Pancreas (tissue), 10 donors: ENCODE results near the gene MINDY2. TPM values are rescaled to one million over a fixed set of nuclear protein-coding genes. Genes with fewer than 3 reads are reported as not detected.

ENCODE experiments used
- ATAC-seq, 4 donors: fragments of 200-7000 bp; cut with Tn5 transposase; one replicate each; pipeline versions ENCODE4 v1.8.0 to v1.9.1; 2020; ENCODE audit warnings: mild to moderate bottlenecking in 4 of 4, moderate library complexity in 4 of 4
- DNase-seq, 6 donors: peaks; one replicate each; pipeline ENCODE4 v3.0.0-alpha.2; 2020
- FAIRE-seq: peaks from 2 replicates; lab custom pipeline; 2012; peaks lifted over from hg19 to GRCh38; lab: Jason Lieb, UNC
- H3K27ac ChIP-seq, 4 donors: fragments of 200-600 bp; sonication (generic); 1 replicate in 3 of 4; 2 replicates in 1 of 4; pipeline versions ENCODE4 v1.5.0 to v1.8.0; 2020
- H3K27me3 ChIP-seq, 4 donors: fragments of 200-600 bp; one replicate each; pipeline ENCODE4 v1.8.0; 2021
- H3K36me3 ChIP-seq, 3 donors: fragments of 200-600 bp; sonication (generic) in 1 of 3; one replicate each; pipeline versions ENCODE4 v1.5.0 to v1.8.0; 2020 to 2021
- H3K4me1 ChIP-seq, 3 donors: fragments of 200-600 bp; one replicate each; pipeline ENCODE4 v1.8.0; 2021
- H3K4me3 ChIP-seq, 4 donors: fragments of 200-600 bp; sonication (generic) in 2 of 4; one replicate each; pipeline versions ENCODE4 v1.5.0 to v1.8.0; 2020 to 2021
- H3K9me3 ChIP-seq, 4 donors: fragments of 200-600 bp; one replicate each; pipeline ENCODE4 v1.8.0; 2021
- WGBS, 2 donors: extraction: QIAGEN DNeasy Blood & Tissue Kit; methylation state at CpG; one replicate each; pipeline ENCODE4 v1.1.7; 2013; 5-methylcytosine and 5-hydroxymethylcytosine counted together
- intact Hi-C, 3 donors: fragments of 100-400 bp; cut with DNase I; formaldehyde crosslinking; loops; one replicate each; pipeline versions ENCODE4 v1.11.1 to v1.14.2; 2022
- polyA plus RNA-seq, 2 donors: library from polyadenylated mRNA; stranded (reverse); fragments of 200-250 nt; gene quantifications; one replicate each; pipeline ENCODE4 v1.2.3, GENCODE V29; 2013
- total RNA-seq, 6 donors: library from RNA; stranded (reverse); fragmentation: NEBNext Ultra II Directional in 4 of 6; extraction: Animal tissue kit (Norgen Biotek cat#: 25700) in 4 of 6; gene quantifications; one replicate each; pipeline versions ENCODE4 v1.2.1 to v1.2.4, GENCODE V29; 2021 to 2023
- TF ChIP-seq, protein P1 (sequence below), 4 donors: fragments of 200-600 bp; sonication (generic) in 3 of 4; IDR thresholded peaks; one replicate each; pipeline versions ENCODE4 v1.5.0 to v1.8.0; 2021; ENCODE audit warnings: antibody characterized with exemption in 4 of 4
- donor health status: healthy with polysubstance abuse.
- donor health status: DM: no; HTN: no; CAD: no; lungs with moderate emphysema.
- donor health status: DM: no; HTN: no; CAD: no.
- donor health status: control.
- donor health status: control.
- donor health status: Bipolar disorder and iron deficiency.
- donor health status: DM: yes; HTN: yes; CAD: no.
- donor health status: DM: no; HTN: no; CAD: no.
- donor health status: DM: no; HTN: no; CAD: no.
- donor health status: DM: yes; HTN: yes; CAD: no.

The MINDY2 gene
- total and polyA plus RNA-seq, 8 donors: 2.8 to 11.6 (median 5.7) TPM

- TF ChIP-seq, protein P1, sequence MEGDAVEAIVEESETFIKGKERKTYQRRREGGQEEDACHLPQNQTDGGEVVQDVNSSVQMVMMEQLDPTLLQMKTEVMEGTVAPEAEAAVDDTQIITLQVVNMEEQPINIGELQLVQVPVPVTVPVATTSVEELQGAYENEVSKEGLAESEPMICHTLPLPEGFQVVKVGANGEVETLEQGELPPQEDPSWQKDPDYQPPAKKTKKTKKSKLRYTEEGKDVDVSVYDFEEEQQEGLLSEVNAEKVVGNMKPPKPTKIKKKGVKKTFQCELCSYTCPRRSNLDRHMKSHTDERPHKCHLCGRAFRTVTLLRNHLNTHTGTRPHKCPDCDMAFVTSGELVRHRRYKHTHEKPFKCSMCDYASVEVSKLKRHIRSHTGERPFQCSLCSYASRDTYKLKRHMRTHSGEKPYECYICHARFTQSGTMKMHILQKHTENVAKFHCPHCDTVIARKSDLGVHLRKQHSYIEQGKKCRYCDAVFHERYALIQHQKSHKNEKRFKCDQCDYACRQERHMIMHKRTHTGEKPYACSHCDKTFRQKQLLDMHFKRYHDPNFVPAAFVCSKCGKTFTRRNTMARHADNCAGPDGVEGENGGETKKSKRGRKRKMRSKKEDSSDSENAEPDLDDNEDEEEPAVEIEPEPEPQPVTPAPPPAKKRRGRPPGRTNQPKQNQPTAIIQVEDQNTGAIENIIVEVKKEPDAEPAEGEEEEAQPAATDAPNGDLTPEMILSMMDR (IDR thresholded peaks at IDR 0.05): no peak
- H3K4me1 ChIP-seq: peaks cover 0 to 34% (median 9%) of the 10 kb centered on the region in 3 donors
- ATAC-seq: no peak
- no peak for FAIRE-seq
- no peak overlapping the region for H3K27ac ChIP-seq
- H3K27me3 ChIP-seq: no peaks in the 10 kb centered on the region
- no peaks in the 10 kb centered on the region for H3K9me3 ChIP-seq
- no peak for DNase-seq
- intact Hi-C loops: no loop called here
- 82 to 90% methylated on average over 5 of the region's 5 CpGs for WGBS, 2 donors
- no peaks in the 10 kb centered on the region for H3K36me3 ChIP-seq
- no peak overlapping the region for H3K4me3 ChIP-seq
Measured at GRCh38 chr15:58742819-58743502, 28.1 kb upstream of the MINDY2 start.

GRCh38 chr15:58746174-58746573, 24.9 kb upstream of the MINDY2 start:
- no peak overlapping the region for H3K4me3 ChIP-seq
- ATAC-seq: no peak
- TF ChIP-seq, protein P1 (IDR thresholded peaks at IDR 0.05): no peak
- no peak for FAIRE-seq
- no peak overlapping the region for H3K27ac ChIP-seq
- no peaks in the 10 kb centered on the region for H3K27me3 ChIP-seq
- no peaks in the 10 kb centered on the region for H3K9me3 ChIP-seq
- intact Hi-C loops: no loop called here
- H3K36me3 ChIP-seq: no peaks in the 10 kb centered on the region
- WGBS, 2 donors: 95 to 96% methylated on average over 1 of the region's 1 CpG
- DNase-seq: no peak
- peaks cover 0 to 36% (median 10%) of the 10 kb centered on the region in 3 donors for H3K4me1 ChIP-seq

DNA sequence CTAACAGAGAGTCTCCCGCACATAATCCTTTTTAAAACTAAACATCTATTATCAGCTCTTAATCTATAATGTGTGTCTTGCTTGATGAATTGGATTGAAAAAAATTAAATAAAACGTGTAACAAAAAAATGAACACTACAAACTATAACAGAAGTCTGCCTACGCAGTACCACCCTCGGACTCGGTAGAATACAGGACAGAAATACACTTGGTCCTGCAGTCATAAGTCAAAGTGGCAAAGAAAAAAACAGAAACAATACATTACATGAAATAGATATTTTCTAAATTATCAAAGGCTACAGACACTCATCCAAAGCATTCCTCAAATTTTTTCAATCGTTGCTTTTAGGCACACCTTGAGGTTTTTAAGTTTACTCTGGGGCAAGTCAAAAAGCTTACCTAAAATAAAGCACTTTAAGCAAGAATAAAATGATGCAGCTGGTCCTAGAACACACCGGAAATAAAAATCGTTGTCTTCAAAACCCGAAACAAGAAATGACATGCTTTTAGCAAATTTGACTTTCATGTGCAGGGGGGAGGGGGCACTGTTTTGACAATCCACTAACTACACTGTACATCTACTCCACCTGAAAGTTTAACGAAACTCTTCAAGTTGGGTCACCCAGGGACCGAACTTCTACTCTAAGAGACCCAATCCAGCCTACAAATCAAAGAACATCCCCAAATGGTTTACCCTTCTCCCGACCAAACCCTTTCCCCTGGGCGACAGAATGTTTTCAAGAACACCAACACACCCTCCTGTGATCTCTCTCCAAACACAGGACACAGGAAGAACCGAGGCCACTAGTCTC, 22.9 kb upstream of the MINDY2 start:
- Histone ChIP-seq H3K27ac (peak overlapping the region; percentile 75 to 97 (median 90)), H3K4me1 (peaks cover 0 to 22% (median 10%) of the 10 kb centered on the region in 3 donors), H3K36me3 (no peaks in the 10 kb centered on the region), H3K4me3 (peak overlapping the region; percentile 73 to 98 (median 89)), H3K9me3 (no peaks in the 10 kb centered on the region), H3K27me3 (no peaks in the 10 kb centered on the region)
- 2 to 5% methylated on average over 14 of the region's 14 CpGs for WGBS, 2 donors
- FAIRE-seq (no peak), DNase-seq (no peak), ATAC-seq (no peak)
- intact Hi-C loops: no loop called here
- TF ChIP-seq, protein P1 (IDR thresholded peaks at IDR 0.05): no peak

- Histone ChIP-seq H3K27me3 (no peaks in the 10 kb centered on the region), H3K9me3 (no peaks in the 10 kb centered on the region), H3K4me1 (peaks cover 0 to 22% (median 10%) of the 10 kb centered on the region in 3 donors), H3K36me3 (no peaks in the 10 kb centered on the region), H3K4me3 (peak overlapping the region; percentile 73 to 98 (median 89)), H3K27ac (peak overlapping the region; percentile 75 to 97 (median 90))
- 0 to 1% methylated on average over 65 to 81 of the region's 81 CpGs for WGBS, 2 donors
- FAIRE-seq: no peak
- TF ChIP-seq, protein P1 (IDR thresholded peaks at IDR 0.05): no peak
- DNase-seq: peak; percentile 32 to 80 (median 57)
- intact Hi-C loops: no loop called here
- peak; percentile 43 to 69 (median 58) for ATAC-seq
Measured at GRCh38 chr15:58748852-58749531, 22.1 kb upstream of the MINDY2 start.
